ENCODE data around the gene CBLL1.

The CBLL1 gene, protein sequence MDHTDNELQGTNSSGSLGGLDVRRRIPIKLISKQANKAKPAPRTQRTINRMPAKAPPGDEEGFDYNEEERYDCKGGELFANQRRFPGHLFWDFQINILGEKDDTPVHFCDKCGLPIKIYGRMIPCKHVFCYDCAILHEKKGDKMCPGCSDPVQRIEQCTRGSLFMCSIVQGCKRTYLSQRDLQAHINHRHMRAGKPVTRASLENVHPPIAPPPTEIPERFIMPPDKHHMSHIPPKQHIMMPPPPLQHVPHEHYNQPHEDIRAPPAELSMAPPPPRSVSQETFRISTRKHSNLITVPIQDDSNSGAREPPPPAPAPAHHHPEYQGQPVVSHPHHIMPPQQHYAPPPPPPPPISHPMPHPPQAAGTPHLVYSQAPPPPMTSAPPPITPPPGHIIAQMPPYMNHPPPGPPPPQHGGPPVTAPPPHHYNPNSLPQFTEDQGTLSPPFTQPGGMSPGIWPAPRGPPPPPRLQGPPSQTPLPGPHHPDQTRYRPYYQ

GRCh38 chr7:107743567-107744344 is at the start of gene CBLL1:
Gene CBLL1 (plus strand): TSS chr7:107744142. CDS start chr7:107744164, 22 bp downstream.
- TF ChIP-seq, protein P1, sequence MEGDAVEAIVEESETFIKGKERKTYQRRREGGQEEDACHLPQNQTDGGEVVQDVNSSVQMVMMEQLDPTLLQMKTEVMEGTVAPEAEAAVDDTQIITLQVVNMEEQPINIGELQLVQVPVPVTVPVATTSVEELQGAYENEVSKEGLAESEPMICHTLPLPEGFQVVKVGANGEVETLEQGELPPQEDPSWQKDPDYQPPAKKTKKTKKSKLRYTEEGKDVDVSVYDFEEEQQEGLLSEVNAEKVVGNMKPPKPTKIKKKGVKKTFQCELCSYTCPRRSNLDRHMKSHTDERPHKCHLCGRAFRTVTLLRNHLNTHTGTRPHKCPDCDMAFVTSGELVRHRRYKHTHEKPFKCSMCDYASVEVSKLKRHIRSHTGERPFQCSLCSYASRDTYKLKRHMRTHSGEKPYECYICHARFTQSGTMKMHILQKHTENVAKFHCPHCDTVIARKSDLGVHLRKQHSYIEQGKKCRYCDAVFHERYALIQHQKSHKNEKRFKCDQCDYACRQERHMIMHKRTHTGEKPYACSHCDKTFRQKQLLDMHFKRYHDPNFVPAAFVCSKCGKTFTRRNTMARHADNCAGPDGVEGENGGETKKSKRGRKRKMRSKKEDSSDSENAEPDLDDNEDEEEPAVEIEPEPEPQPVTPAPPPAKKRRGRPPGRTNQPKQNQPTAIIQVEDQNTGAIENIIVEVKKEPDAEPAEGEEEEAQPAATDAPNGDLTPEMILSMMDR (conservative IDR thresholded peaks at IDR 0.05; ENCODE audit: control insufficient read depth, insufficient read depth, low read depth, low read length), result peak; percentile 69
- H3K4me3 ChIP-seq (ENCODE audit: control insufficient read depth, low read depth, low read length), result peak within 1 kb of the TSS; percentile 84
- peak; percentile 92 for DNase-seq (ENCODE audit: low read depth)

- DNase-seq (ENCODE audit: low read depth), result peak; percentile 29
- TF ChIP-seq, protein P1 (conservative IDR thresholded peaks at IDR 0.05; ENCODE audit: control insufficient read depth, insufficient read depth, low read depth, low read length), result no peak
Observed at GRCh38 chr7:107694386-107694785, 49.6 kb upstream of the CBLL1 start.

DNA sequence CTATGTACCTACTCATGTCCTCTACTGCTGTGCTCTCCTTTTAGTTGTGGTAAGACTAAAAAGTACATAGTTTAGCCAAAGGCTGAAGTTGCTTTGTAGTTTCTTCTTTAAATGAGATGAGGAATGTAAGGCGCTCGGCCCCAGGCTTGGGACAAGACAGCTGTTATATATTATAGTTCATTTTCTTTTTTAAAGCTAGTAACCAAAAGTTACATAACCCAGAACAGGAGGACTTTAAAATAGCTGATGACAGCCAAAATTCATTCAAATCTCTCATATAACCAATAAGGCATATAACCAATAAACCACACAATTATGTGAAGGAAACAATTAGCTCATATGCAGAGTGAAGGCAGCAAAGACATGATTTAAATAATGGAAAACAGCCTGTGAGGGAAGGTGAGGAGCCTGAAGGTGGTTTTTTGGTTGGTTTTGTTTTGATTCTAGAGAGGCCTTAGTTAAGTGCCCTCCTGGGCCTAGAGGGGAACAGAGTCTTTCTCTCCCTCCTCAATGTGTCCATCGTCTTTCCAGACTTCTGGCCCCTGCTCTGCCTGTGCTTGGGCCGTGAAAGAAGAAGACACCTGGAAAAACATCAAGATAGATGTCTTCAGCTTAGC is 47.5 kb upstream of the CBLL1 start:
- TF ChIP-seq, protein P1 (conservative IDR thresholded peaks at IDR 0.05; ENCODE audit: control insufficient read depth, insufficient read depth, low read depth, low read length), result no peak
- DNase-seq (ENCODE audit: low read depth), result no peak
- no peak overlapping the region for H3K4me3 ChIP-seq (ENCODE audit: control insufficient read depth, low read depth, low read length)

More at GRCh38 chr7:107694386-107694785, 49.6 kb upstream of the CBLL1 start:
- no peak overlapping the region for H3K4me3 ChIP-seq (ENCODE audit: control insufficient read depth, low read depth, low read length)

GRCh38 chr7:107697321-107698049 is 46.5 kb upstream of the CBLL1 start:
- no peak overlapping the region for H3K4me3 ChIP-seq (ENCODE audit: control insufficient read depth, low read depth, low read length)
- DNase-seq (ENCODE audit: low read depth), result no peak
- TF ChIP-seq, protein P1 (conservative IDR thresholded peaks at IDR 0.05; ENCODE audit: control insufficient read depth, insufficient read depth, low read depth, low read length), result no peak

GRCh38 chr7:107700570-107700969 is 43.4 kb upstream of the CBLL1 start:
- H3K4me3 ChIP-seq (ENCODE audit: control insufficient read depth, low read depth, low read length), result no peak overlapping the region
- DNase-seq (ENCODE audit: low read depth), result no peak
- TF ChIP-seq, protein P1 (conservative IDR thresholded peaks at IDR 0.05; ENCODE audit: control insufficient read depth, insufficient read depth, low read depth, low read length), result no peak

DNA sequence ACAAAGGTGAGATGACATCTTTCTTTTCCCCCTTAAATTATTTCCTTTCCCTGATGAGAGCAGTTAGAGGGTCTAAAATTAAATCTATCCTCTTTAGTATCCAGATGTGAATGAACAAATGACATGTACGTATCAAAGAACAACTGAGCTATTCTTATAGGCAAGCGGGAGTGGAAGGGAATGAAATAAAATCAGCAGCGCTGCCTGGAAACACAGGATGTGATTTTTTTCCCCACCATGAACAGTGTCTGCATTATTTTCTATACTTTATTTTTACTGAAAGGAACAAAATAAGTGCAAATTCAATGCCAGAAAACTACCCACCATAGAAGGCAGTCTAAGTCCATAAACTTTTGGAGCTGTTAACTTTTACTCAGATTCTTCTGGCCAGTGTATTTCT is 42.8 kb upstream of the CBLL1 start:
- H3K4me3 ChIP-seq (ENCODE audit: control insufficient read depth, low read depth, low read length), result no peak overlapping the region
- TF ChIP-seq, protein P1 (conservative IDR thresholded peaks at IDR 0.05; ENCODE audit: control insufficient read depth, insufficient read depth, low read depth, low read length), result no peak
- no peak for DNase-seq (ENCODE audit: low read depth)

Measured in fibroblast of mammary gland (primary cell).